OCI-M2 (cell line): ENCODE results near the gene ZNF536.

ENCODE experiments used
- DNase-seq: peaks from one replicate; lab custom pipeline; 2025; ENCODE audit not compliant: unreplicated experiment; lab: John Stamatoyannopoulos, UW

ZNF536 gene

GRCh38 chr19:30371960-30372824 is at the start of gene ZNF536:
TSS of gene ZNF536 (plus strand) at chr19:30372384. CDS start at chr19:30443563, 71,179 bp downstream.
- no peak for DNase-seq

- DNase-seq, result no peak
Observed at GRCh38 chr19:30322641-30323320, 49.4 kb upstream of the ZNF536 start.

DNA sequence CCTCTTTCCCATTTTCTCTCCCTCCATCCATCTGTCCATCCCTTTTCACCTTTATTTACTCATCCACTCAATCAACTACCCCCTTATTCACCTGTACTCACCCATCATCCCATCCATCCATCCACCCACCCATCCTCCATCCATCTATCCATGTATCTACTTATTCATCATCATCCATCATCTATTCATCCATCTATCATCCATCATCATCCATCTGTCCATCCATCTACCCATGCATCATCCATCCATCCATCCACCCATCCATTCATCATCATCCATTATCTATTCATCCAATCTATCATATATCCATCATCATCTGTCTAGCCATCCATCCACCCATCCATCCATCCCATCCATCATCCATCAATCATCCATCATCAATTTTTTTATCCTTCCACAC is 48.3 kb upstream of the ZNF536 start:
- no peak for DNase-seq

DNA sequence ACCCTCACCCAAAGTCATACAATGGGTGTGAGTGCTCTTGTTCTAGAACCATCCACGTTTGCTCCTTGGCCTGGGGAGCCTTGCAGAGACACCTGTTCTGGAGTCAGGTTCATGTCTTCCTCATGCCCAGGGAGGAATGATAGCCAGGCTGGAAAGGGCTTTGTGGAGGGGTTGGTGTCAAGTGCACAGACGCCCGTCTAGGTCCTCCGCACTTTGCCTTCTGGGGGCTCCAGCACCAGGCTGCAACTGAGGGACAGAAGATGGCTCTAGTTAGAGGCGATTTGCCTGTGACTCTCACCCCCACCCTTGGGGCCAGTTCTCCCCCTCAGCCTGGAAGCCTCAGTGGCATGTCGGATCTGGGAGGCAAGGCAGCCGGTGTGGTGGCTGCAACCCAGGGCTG is 47.2 kb upstream of the ZNF536 start:
- DNase-seq, result no peak

- DNase-seq, result no peak
Observed at GRCh38 chr19:30325676-30326392, 46.4 kb upstream of the ZNF536 start.

DNA sequence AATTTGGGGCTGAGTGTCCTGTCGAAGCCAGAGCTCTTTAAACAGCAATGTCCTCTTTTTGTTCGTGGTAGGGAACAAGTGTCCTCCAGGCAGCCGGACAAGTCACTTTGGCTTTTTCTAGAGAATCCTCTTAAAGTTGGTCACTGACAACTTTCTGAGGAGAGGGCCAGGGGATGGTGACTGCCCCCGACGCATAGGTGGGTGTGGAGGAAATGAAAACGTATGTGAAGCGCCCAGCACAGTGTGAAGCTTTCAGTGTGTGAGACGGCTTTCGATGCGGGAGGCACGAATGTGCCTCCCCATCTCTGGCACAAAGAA is 45.8 kb upstream of the ZNF536 start:
- no peak for DNase-seq

GRCh38 chr19:30327331-30327730 is 44.9 kb upstream of the ZNF536 start:
- DNase-seq, result no peak

DNA sequence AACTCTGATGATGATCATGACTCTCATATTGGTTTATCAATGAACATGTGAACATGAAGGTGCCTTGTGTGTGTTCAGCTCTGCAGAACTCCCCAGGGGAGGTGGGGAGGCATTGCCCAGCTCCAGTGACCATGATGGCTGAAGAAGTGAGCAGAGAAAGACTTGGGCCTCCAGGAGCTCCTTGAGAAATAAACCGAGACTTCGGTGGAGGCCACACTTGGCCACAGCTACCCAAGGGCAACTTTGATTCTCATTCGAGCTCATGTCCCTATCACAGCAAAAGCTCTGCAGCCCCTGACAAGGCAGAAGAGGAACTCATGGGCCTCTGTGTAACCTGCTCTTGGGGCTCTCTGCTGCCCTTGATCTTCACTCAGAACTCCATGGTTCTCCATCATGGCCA is 44.1 kb upstream of the ZNF536 start:
- DNase-seq, result no peak

GRCh38 chr19:30330266-30330665 is 41.9 kb upstream of the ZNF536 start:
- no peak for DNase-seq

- no peak for DNase-seq
Observed at GRCh38 chr19:30332445-30333234, 39.5 kb upstream of the ZNF536 start.

GRCh38 chr19:30333291-30334065 is 38.7 kb upstream of the ZNF536 start:
- no peak for DNase-seq

DNA sequence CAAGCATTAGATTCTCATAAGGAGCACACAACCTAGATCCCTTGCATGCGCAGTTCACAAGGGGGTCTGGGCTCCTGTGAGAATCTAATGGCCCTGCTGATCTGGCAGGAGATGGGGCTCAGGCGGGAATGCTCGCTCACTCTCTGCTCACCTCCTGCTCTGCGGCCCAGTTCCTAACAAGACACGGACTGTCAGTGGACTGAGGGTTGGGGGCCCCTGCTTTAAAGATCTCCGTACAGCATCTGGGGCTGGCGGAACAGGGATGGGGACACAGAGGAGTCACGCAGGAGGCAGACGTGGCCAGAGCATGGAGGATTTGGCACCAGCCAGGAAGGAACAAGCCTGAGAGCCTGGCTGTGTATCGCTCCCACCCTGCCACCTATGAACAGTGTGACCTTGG is 37.3 kb upstream of the ZNF536 start:
- DNase-seq, result no peak

DNA sequence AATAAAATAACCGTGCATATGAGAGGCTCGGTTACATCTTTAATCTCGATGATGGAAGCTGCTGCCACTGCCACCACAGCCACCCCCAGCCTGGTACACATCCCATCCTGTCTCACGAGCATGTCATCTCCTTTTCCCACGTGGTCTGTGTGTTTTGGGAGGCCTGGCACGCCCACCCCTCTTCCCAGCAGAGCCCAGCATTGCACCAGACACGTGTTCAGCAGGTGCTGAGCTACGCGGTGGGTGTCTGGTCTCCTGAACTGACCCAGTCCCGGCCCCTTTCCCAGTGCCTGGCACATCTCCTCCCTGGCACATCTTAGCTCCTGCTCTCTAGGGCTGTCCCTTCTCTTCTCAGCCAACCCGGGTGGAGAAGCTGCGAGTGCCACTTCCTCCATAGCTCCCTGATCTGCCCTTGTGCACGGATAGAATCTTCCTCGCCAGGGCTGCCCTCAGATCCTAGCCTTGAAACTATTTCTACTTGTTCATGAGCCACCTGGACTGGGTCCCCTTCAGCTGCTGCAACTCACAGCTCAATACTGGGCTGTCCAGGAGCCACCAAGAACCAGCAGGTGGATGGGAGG is 36.8 kb upstream of the ZNF536 start:
- no peak for DNase-seq

DNA sequence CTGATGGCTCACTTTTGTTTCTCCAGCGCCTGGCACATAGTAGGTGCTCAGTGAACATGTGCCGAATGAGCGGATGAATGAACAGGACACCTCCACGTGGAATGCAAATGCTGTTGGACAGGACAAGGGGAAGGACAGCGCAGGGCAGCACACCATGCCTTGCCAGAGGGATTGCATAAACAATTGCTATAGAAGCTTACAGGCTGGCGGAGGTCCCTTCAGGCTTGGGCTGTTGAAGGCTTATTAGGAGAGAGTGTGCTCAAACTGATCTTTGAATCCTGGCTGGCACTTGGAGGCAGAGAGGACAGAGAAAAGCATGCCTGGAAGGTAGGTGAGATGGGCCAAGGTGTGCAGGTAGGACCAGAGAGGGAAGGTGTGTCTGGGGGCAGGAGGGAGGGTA is 35.9 kb upstream of the ZNF536 start:
- DNase-seq, result no peak

DNA sequence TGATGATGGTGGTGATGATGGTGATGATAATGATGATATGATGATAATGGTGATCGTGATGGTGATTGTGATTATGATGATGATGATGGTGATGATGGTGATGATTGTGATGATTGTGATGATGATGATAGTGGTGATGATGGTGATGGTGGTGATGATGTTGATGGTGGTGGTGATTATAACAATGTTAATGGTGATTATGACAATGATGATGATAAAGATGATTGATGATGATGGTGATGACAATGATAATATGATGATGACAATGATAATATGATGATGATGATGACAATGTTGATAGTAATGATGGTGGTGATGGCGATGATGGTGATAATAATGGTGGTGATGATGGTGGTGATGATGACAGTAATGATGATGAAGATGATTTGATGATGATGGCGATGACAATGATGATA is 34.1 kb upstream of the ZNF536 start:
- no peak for DNase-seq

- DNase-seq, result no peak
Observed at GRCh38 chr19:30338878-30339623, 33.1 kb upstream of the ZNF536 start.

GRCh38 chr19:30339624-30340525 is 32.3 kb upstream of the ZNF536 start:
- DNase-seq, result no peak
